ENCODE data around the gene BOK. TPM values are rescaled to one million over a fixed set of nuclear protein-coding genes. Genes with fewer than 3 reads are reported as not detected.
A peak's percentile ranks its signal among the peaks of the same experiment; 100 is the strongest.

BOK gene
- total RNA-seq, 1 donor from 2014 or later = 83.3 TPM

GRCh38 chr2:241545523-241546473 is 12.7 kb upstream of the BOK start:
- DNase-seq (ENCODE audit: low read depth) = no peak
- no peak for TF ChIP-seq CTCF (conservative IDR thresholded peaks at IDR 0.05; ENCODE audit: low read depth, low read length)
- H3K4me3 ChIP-seq (ENCODE audit: low read depth, low read length) = no peak overlapping the region

GRCh38 chr2:241546771-241547498 is 11.6 kb upstream of the BOK start:
- H3K4me3 ChIP-seq (ENCODE audit: low read depth, low read length) = peak overlapping the region; percentile 14
- peak; percentile 38 for DNase-seq (ENCODE audit: low read depth)
- TF ChIP-seq CTCF (conservative IDR thresholded peaks at IDR 0.05; ENCODE audit: low read depth, low read length) = no peak

- no peak for TF ChIP-seq CTCF (conservative IDR thresholded peaks at IDR 0.05; ENCODE audit: low read depth, low read length)
Observed at GRCh38 chr2:241547781-241548450, 10.6 kb upstream of the BOK start.

GRCh38 chr2:241548451-241548835 is 10.1 kb upstream of the BOK start:
- no peak overlapping the region for H3K4me3 ChIP-seq (ENCODE audit: low read depth, low read length)
- no peak for TF ChIP-seq CTCF (conservative IDR thresholded peaks at IDR 0.05; ENCODE audit: low read depth, low read length)
- DNase-seq (ENCODE audit: low read depth) = no peak

More at GRCh38 chr2:241547781-241548450, 10.6 kb upstream of the BOK start:
- H3K4me3 ChIP-seq (ENCODE audit: low read depth, low read length) = no peak overlapping the region
- no peak for DNase-seq (ENCODE audit: low read depth)

- no peak for DNase-seq (ENCODE audit: low read depth)
- TF ChIP-seq CTCF (conservative IDR thresholded peaks at IDR 0.05; ENCODE audit: low read depth, low read length) = no peak
- no peak overlapping the region for H3K4me3 ChIP-seq (ENCODE audit: low read depth, low read length)
Observed at GRCh38 chr2:241550616-241551580, 7.6 kb upstream of the BOK start.

- no peak overlapping the region for H3K4me3 ChIP-seq (ENCODE audit: low read depth, low read length)
- DNase-seq (ENCODE audit: low read depth) = no peak
- TF ChIP-seq CTCF (conservative IDR thresholded peaks at IDR 0.05; ENCODE audit: low read depth, low read length) = no peak
Observed at GRCh38 chr2:241551599-241551997, 6.9 kb upstream of the BOK start.

All from epithelial cell of proximal tubule (primary cell).